Lower leg skin (tissue), 3 donors: ENCODE results near the gene CXCL8.

Source experiments
- CTCF ChIP-seq, 3 donors: fragments of 450-650 bp; IDR thresholded peaks; one replicate each; pipeline ENCODE4 v1.5.1; 2016; ENCODE audit warnings: antibody characterized with exemption in 3 of 3, mild to moderate bottlenecking in 3 of 3, moderate library complexity in 2 of 3
- POLR2A ChIP-seq, 2 donors: fragments of 450-650 bp; IDR thresholded peaks; one replicate each; pipeline ENCODE4 v1.6.1; 2016 to 2017; ENCODE audit warnings: antibody characterized with exemption in 2 of 2, mild to moderate bottlenecking in 1 of 2, moderate library complexity in 1 of 2

- TF ChIP-seq CTCF (IDR thresholded peaks at IDR 0.05): no peak
- TF ChIP-seq POLR2A (IDR thresholded peaks at IDR 0.05): no peak
Measured at GRCh38 chr4:73777612-73778011, 37.2 kb downstream of the CXCL8 start.
